ENCODE data around the gene C17orf75.

Gene C17orf75

GRCh38 chr17:32302860-32303649 is 38.9 kb downstream of the C17orf75 start:
- DNase-seq, result no peak

- no peak for DNase-seq
Observed at GRCh38 chr17:32302037-32302436, 39.9 kb downstream of the C17orf75 start.

- no peak for DNase-seq
Observed at GRCh38 chr17:32299580-32300164, 42.3 kb downstream of the C17orf75 start.

- no peak for DNase-seq
Observed at GRCh38 chr17:32298721-32299579, 43.0 kb downstream of the C17orf75 start.

GRCh38 chr17:32298298-32298697 is 43.7 kb downstream of the C17orf75 start:
- no peak for DNase-seq

- DNase-seq, result no peak
Observed at GRCh38 chr17:32297860-32298259, 44.1 kb downstream of the C17orf75 start.

GRCh38 chr17:32297424-32297823 is 44.5 kb downstream of the C17orf75 start:
- DNase-seq, result no peak

GRCh38 chr17:32292094-32292493 is 49.9 kb downstream of the C17orf75 start:
- DNase-seq, result no peak

GRCh38 chr17:32289471-32290070 is 52.4 kb downstream of the C17orf75 start:
- DNase-seq, result no peak

- no peak for DNase-seq
Observed at GRCh38 chr17:32288615-32289014, 53.4 kb downstream of the C17orf75 start.

GRCh38 chr17:32287804-32288511 is 54.0 kb downstream of the C17orf75 start:
- DNase-seq, result no peak

- no peak for DNase-seq
Observed at GRCh38 chr17:32286518-32286900, 55.5 kb downstream of the C17orf75 start.

- no peak for DNase-seq
Observed at GRCh38 chr17:32285746-32286517, 56.0 kb downstream of the C17orf75 start.

GRCh38 chr17:32285306-32285705 is 56.7 kb downstream of the C17orf75 start:
- DNase-seq, result no peak

- no peak for DNase-seq
Observed at GRCh38 chr17:32283745-32284201, 58.2 kb downstream of the C17orf75 start.

GRCh38 chr17:32281011-32281451 is 60.9 kb downstream of the C17orf75 start:
- DNase-seq, result no peak

- DNase-seq, result no peak
Observed at GRCh38 chr17:32279891-32280716, 61.9 kb downstream of the C17orf75 start.

- DNase-seq, result no peak
Observed at GRCh38 chr17:32278815-32279214, 63.2 kb downstream of the C17orf75 start.
